ENCODE results near the gene PAM16. TPM values are rescaled to one million over a fixed set of nuclear protein-coding genes. Genes with fewer than 3 reads are reported as not detected.

Gene PAM16
- total and polyA plus RNA-seq, 5 donors: 57.6 to 131 (median 59.8) TPM

DNA sequence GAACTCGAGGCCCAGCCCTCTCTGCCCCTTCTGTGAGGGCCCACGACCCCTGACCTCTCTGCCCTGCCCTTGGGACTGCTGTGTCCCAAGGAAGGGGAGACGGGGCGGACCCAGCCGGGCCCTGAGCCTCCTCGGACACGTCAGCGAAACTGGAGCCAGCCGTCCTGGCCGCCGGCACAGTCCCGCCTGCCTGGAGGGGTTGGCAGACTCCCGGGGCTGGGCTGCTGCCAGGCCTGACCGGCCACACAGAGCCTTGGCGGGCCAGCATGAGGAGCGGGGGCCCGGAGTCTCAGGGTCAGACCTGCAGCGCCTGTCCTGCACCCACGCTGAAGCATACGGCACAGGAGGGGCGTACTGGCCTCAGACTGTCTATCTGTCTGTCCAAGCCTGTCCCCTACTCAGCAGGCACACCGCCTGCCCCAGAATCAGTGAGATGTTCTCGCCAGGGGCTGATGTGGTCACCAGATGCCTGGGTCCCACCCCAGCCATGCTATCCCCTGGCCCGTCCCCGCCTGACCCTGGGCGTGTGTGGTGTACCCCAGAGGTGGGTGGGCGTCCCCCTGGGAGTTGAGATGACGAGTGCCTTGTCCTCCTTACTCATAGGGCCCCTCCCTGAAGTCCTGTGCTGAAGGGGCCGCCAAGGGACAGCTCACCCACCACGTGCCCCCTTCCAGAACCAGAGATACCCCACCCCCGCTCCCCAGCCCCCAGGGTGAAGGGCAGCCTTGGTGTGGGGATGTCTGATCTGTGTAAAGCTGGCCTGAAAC is 25.2 kb upstream of the PAM16 start:
- intact Hi-C loops (cut with DNase I): no loop called here
- ATAC-seq (peak; percentile 73 to 82), DNase-seq (peak; percentile 96 to 98 (median 98))
- Histone ChIP-seq H3K9me3 (ENCODE audit: control insufficient read depth, low read length) (no peaks in the 10 kb centered on the region), H3K27me3 (ENCODE audit: control insufficient read depth, insufficient read depth) (no peaks in the 10 kb centered on the region), H3K27ac (ENCODE audit: low read length) (peak overlapping the region; percentile 48), H3K4me1 (ENCODE audit: control insufficient read depth, insufficient read depth, low read length) (peaks cover 17% of the 10 kb centered on the region), H3K4me3 (ENCODE audit: low read length) (no peak overlapping the region)
- WGBS: 29% methylated on average over 31 of the region's 31 CpGs

DNA sequence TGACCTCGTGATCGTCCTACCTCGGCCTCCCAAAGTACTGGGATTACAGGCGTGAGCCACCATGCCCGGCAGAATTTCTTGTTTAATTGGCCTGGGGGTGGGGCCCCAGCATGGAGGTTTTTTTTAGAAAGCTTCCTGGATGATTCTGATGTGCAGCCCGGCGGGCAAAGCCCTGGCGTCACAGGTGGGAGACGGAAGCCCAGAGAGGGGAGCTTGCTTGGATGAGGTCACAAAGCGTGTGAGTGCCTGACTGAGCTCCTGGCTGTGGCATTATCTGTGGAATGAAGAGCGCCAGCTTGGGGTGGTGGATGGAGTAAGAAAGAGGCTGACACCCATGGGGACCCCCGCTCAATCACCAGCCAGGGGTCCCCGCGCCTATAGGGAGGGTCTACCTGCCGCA is 24.6 kb upstream of the PAM16 start:
- Histone ChIP-seq H3K9me3 (ENCODE audit: control insufficient read depth, low read length) (no peaks in the 10 kb centered on the region), H3K4me1 (ENCODE audit: control insufficient read depth, insufficient read depth, low read length) (peaks cover 17% of the 10 kb centered on the region), H3K27ac (ENCODE audit: low read length) (peak overlapping the region; percentile 48), H3K27me3 (ENCODE audit: control insufficient read depth, insufficient read depth) (no peaks in the 10 kb centered on the region), H3K4me3 (ENCODE audit: low read length) (no peak overlapping the region)
- WGBS: 73% methylated on average over 15 of the region's 15 CpGs
- ATAC-seq: no peak
- DNase-seq: no peak
- intact Hi-C loops (cut with DNase I): no loop called here

DNA sequence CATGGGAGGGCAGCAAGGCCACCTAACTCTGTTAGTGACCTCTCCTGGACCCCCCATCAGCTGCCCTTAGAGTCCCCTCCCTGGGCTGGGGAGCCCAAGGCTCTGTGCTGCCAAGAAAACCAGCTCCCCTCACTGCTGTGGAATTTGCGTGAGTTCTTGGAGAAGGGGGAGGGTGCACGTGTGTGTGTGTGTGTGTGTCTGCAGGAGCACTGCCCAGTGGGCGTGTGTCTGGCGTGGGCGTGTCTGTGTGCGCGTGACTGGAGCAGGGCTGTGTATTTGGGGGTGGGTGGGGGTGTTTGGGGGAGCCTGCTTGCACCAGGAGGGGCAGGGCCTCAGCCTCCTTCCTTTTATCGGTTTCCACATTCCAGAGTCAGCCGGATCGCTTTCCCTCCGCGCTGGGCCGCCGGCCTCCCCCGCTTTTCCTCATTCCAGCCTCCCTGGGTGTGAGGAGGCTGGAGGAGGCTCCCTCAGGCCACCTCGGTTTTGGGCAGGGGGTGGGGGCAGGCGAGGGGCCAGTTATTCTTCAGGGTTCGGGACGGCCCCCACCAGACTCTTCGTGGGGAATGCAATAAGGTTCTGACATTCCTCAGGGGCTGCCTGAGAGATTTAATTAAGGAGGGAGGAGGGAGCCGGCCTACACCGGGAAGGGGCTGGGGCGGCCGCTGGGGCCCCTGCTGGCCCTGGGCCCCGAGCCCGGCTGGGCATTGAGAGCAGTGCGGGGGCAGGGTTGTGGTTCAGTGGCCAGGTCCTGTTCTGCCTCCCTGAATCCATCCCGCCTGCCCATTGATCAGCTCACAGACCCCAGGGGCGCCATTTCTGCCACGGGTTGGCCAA is 23.0 kb upstream of the PAM16 start:
- intact Hi-C loops (cut with DNase I): no loop called here
- H3K27ac ChIP-seq (ENCODE audit: low read length): peak overlapping the region; percentile 78
- DNase-seq: peak; percentile 83 to 95 (median 92)
- H3K4me3 ChIP-seq (ENCODE audit: low read length): peak overlapping the region; percentile 80
- H3K27me3 ChIP-seq (ENCODE audit: control insufficient read depth, insufficient read depth): no peaks in the 10 kb centered on the region
- peak; percentile 8 to 11 for ATAC-seq
- no peaks in the 10 kb centered on the region for H3K9me3 ChIP-seq (ENCODE audit: control insufficient read depth, low read length)
- 32% methylated on average over 30 of the region's 30 CpGs for WGBS
- peaks cover 17% of the 10 kb centered on the region for H3K4me1 ChIP-seq (ENCODE audit: control insufficient read depth, insufficient read depth, low read length)

DNA sequence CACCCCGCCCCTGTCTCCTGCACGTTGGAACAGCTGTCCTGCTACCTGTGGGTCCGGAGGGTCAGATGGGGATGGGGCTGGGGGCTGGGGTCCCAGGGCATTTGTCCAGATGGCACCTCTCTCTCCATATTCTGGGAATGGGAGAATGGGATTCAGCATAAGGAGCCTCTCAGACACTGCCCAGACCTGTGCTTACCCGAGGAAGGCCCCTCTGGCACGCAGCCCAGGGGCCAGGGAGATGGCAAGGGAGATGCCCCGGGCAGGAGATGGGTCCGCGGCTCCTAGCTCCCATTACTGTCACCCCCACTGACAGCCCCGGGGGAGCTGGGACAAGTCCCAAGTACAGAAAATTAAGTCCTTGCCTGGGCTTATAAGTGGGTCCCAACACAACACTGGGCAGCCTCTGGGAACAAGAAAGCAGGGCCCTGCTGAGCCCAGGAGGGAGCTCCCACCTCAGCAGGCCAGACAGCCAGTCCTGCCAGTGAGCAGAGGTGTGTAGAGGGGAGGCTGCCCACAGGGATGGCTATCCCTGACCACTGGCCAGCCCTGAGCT is 22.3 kb upstream of the PAM16 start:
- peaks cover 14% of the 10 kb centered on the region for H3K4me1 ChIP-seq (ENCODE audit: control insufficient read depth, insufficient read depth, low read length)
- intact Hi-C loops (cut with DNase I): no loop called here
- DNase-seq: peak in 1 of 3 donors; percentile 77
- H3K4me3 ChIP-seq (ENCODE audit: low read length): peak overlapping the region; percentile 80
- H3K9me3 ChIP-seq (ENCODE audit: control insufficient read depth, low read length): no peaks in the 10 kb centered on the region
- no peaks in the 10 kb centered on the region for H3K27me3 ChIP-seq (ENCODE audit: control insufficient read depth, insufficient read depth)
- WGBS: 30% methylated on average over 9 of the region's 9 CpGs
- ATAC-seq: no peak
- H3K27ac ChIP-seq (ENCODE audit: low read length): peak overlapping the region; percentile 78

DNA sequence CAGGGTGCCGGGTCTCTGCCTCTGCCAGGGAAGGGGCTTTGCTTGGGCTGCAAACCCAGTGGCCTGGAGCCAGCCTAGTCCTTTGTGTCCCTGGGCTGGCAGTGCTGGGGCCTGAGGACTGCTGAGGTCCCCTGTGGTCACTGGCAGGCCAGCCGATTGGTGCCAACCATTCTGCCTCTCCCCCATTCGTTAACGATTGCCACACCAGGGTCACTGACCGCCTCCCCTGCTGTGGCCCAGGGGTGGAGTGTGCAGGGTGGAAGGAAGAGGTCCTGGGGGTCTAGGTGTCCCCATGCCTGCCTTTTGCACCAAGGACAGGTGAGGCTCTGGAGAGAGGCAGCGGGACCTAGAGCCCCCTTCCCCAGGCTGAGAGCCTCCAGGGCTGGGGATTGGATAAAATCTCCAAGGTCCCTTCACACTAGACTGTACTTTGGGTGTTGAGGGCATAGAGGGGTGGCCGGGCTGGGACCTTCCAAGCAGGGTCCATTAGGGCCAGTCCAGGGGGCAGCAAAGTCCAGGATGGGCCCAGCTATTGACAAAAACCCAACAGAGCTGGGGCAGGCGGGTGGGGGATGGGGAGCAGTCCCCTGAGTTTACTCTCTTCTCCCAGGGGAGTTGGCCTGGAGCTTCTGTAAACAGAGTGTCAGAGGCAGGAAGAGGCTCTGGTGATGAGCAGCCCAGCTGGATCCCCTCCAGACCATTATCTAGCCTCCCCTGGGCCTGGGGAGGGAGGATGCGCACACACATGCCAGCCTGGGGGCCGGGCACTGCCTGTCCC is 21.6 kb upstream of the PAM16 start:
- Histone ChIP-seq H3K27ac (ENCODE audit: low read length) (peak overlapping the region; percentile 78), H3K9me3 (ENCODE audit: control insufficient read depth, low read length) (no peaks in the 10 kb centered on the region), H3K4me3 (ENCODE audit: low read length) (peak overlapping the region; percentile 80), H3K4me1 (ENCODE audit: control insufficient read depth, insufficient read depth, low read length) (peaks cover 8% of the 10 kb centered on the region), H3K27me3 (ENCODE audit: control insufficient read depth, insufficient read depth) (no peaks in the 10 kb centered on the region)
- intact Hi-C loops (cut with DNase I): no loop called here
- no peak for ATAC-seq
- DNase-seq: peak in 2 of 3 donors; percentile 80 to 86
- WGBS: 46% methylated on average over 10 of the region's 10 CpGs

DNA sequence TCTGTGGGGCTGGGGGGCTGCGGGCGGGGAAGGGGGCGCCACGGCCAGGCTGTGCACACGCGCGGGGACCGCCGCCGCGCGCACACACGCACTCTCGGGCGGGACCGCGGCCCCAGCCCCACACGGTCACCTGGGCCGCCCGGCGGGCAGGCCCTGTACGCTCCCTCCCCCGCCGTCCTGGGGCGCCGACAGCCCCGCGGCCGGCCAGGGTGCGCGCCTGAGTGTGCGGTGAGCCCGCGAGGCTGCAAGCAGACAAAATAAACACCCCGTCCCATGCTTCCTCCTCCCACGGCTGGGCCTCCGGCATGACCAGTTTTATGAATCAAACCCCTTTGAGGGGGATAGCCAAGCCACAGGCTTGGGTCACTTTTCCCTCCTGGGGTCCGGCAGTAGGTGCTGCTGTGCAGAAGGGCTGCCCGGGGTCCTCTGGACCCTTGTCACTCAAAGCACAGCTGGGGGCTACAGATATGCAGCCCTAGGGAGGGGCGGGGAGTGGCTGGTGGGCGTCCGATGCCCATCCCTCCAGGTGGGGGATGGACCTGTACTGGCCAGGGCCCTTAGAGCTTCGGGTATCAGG is 21.0 kb upstream of the PAM16 start:
- intact Hi-C loops (cut with DNase I): no loop called here
- H3K4me3 ChIP-seq (ENCODE audit: low read length): peak overlapping the region; percentile 80
- ATAC-seq: no peak
- H3K9me3 ChIP-seq (ENCODE audit: control insufficient read depth, low read length): no peaks in the 10 kb centered on the region
- 4% methylated on average over 43 of the region's 43 CpGs for WGBS
- H3K4me1 ChIP-seq (ENCODE audit: control insufficient read depth, insufficient read depth, low read length): peaks cover 5% of the 10 kb centered on the region
- DNase-seq: peak in 1 of 3 donors; percentile 60
- no peaks in the 10 kb centered on the region for H3K27me3 ChIP-seq (ENCODE audit: control insufficient read depth, insufficient read depth)
- peak overlapping the region; percentile 23 for H3K27ac ChIP-seq (ENCODE audit: low read length)

DNA sequence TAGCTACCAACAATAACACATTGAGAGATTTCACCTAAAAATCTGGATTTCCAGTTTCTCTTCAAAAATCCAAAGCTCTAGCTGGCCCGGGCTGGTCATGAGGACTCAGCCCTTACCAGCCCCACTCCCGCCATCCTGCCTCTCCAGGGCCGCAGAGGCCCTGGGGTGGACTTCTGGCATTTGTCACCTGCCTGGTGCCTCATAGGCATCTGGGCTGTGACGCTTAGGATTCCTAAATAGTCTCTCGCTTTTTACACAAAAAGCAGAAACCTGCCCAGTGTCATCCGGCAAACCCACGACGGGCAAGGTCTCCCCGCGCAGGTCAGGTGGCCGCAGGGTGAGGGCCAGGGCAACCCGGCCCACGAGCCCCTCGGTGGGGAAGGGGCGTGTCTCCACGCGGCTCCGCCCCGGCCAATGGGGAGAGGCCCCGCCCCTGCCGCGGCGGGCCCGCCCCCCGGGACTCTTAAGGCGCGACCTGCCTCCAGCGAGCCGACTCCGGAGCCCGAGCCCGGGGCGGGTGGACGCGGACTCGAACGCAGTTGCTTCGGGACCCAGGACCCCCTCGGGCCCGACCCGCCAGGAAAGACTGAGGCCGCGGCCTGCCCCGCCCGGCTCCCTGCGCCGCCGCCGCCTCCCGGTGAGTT is 20.4 kb upstream of the PAM16 start, which contains the start of gene VASN:
Gene VASN (plus strand): TSS at position 492 of the 644 bp plus-strand sequence. CDS start 9,030 bp downstream, outside the sequence.
- 4% methylated on average over 50 of the region's 50 CpGs for WGBS
- Histone ChIP-seq H3K27me3 (ENCODE audit: control insufficient read depth, insufficient read depth) (no peaks in the 10 kb centered on the region), H3K4me1 (ENCODE audit: control insufficient read depth, insufficient read depth, low read length) (peaks cover 5% of the 10 kb centered on the region), H3K27ac (ENCODE audit: low read length) (peak within 1 kb of the TSS; percentile 78), H3K4me3 (ENCODE audit: low read length) (peak within 1 kb of the TSS; percentile 80), H3K9me3 (ENCODE audit: control insufficient read depth, low read length) (no peaks in the 10 kb centered on the region)
- intact Hi-C loops (cut with DNase I): no loop called here
- peak; percentile 87 to 94 (median 94) for DNase-seq
- ATAC-seq: peak; percentile 74 to 76

DNA sequence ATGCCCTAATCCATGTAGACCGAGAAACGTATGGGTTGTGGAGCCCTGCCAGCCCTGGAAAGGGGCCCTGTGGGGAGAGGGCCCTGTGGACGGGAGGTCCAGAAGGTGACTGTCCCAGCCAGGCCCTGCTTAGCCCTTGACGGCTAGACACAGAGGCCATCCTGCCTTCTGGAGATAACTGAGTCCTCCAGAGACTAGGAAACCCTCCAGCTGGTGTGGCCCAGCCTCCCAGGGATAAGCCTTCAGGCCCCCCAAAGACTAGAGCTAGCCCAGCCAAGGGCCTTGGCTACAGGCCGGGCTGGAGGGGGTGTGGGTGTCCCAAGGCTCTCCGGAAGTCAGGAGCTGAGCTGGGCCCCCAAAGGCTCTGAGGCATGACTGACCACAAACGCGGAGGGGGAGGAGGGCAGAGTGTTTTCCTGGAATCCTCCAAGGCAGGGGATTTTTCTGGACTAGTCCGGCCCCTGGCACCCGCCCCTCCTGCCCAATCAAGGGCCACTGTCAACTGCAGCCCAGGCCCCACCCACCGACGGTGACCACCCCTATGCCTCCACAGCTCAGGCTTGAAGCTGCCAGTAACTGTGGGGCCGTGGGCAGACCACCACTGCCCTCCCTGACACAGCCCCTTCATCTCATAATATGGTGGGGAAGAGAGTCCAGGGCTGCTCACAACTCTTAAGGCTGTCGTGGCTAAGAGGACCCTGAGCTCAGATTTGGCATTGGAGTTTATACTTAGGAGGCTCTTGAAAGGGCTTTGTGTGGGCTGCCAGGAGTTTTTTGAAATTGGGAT is 19.6 kb upstream of the PAM16 start:
- Histone ChIP-seq H3K27ac (ENCODE audit: low read length) (peak overlapping the region; percentile 33), H3K4me3 (ENCODE audit: low read length) (no peak overlapping the region), H3K9me3 (ENCODE audit: control insufficient read depth, low read length) (no peaks in the 10 kb centered on the region), H3K27me3 (ENCODE audit: control insufficient read depth, insufficient read depth) (no peaks in the 10 kb centered on the region), H3K4me1 (ENCODE audit: control insufficient read depth, insufficient read depth, low read length) (peaks cover 4% of the 10 kb centered on the region)
- DNase-seq (peak; percentile 91 to 94 (median 94)), ATAC-seq (peak; percentile 51 to 65)
- intact Hi-C loops (cut with DNase I): no loop called here
- 51% methylated on average over 14 of the region's 14 CpGs for WGBS

DNA sequence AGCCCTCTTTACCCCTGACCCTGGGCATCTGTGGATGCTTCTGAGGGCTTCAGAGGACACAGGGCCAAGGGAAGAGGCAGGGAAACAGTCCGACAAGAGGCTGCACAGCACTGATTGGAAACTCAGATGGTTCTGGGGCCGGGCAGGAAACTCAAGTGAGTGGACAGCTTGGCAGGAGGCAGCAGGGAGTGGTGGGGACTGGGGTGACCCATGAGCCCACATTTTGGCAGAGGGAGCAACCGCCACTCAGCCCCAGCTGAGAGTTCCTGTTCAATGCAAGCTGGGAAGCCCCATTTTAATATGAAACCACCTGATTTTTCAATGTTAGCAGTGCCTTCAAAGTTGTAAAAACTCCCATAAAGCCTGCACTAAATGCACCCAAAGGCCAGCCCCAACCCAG is 19.0 kb upstream of the PAM16 start:
- no peaks in the 10 kb centered on the region for H3K27me3 ChIP-seq (ENCODE audit: control insufficient read depth, insufficient read depth)
- no peaks in the 10 kb centered on the region for H3K9me3 ChIP-seq (ENCODE audit: control insufficient read depth, low read length)
- peak overlapping the region; percentile 16 for H3K27ac ChIP-seq (ENCODE audit: low read length)
- WGBS: 62% methylated on average over 3 of the region's 3 CpGs
- H3K4me1 ChIP-seq (ENCODE audit: control insufficient read depth, insufficient read depth, low read length): peaks cover 4% of the 10 kb centered on the region
- intact Hi-C loops (cut with DNase I): no loop called here
- ATAC-seq (no peak), DNase-seq (peak in 2 of 3 donors; percentile 68 to 72)
- H3K4me3 ChIP-seq (ENCODE audit: low read length): no peak overlapping the region
